ENCODE results near the gene S100Z.
"Not testable (repeated sequence)": the region's sequence is repeated elsewhere in the genome, so short reads cannot be mapped to it uniquely, and the experiment has no call there.

S100Z gene

GRCh38 chr5:76849419-76850291, at the start of gene S100Z:
S100Z (plus strand) TSS chr5:76850014; CDS start chr5:76875360, 25,346 bp downstream.
- no peak for DNase-seq

GRCh38 chr5:76800579-76800978, 49.2 kb upstream of the S100Z start:
- no peak for DNase-seq

- DNase-seq, result no peak
Observed at GRCh38 chr5:76801159-76801802, 48.5 kb upstream of the S100Z start.

DNA sequence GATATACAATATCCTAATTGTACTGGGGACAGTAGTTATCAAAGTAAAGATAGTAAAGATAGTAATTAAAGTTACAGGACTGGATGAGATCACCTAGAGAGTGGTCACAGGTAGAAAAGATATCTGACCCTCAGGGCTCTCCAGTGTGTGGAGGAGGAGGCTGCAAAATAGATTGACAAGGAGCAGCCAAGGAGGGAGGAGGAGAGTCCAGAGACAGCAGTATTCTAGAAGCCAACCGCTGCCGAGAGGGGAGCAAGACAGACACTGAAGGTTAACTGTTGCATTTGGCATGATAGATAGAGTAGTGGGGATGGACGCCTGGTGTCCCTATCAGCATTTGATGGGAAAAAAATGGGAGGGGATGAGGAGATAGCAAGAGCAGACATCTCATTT, 48.0 kb upstream of the S100Z start:
- DNase-seq, result no peak

DNA sequence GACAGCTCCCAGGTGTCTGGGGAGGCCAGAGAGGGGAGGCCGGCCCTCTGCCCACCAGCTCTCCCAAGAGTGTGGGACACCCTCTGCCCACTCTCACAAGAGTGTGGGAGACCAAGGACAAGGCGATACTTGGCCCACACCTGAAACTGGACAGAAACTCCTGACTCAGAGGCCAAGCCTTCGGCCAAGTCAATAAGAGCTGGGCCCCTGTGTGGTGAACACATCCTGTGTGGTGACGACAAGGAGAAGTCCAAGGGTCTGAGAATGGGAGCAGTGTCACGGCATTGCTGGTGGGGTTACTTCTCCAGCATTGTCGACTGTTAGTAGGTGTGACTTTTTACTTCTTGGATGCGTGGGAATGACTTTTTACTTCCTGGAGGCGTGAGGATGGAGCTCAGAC, 45.5 kb upstream of the S100Z start:
- DNase-seq, result no peak

DNA sequence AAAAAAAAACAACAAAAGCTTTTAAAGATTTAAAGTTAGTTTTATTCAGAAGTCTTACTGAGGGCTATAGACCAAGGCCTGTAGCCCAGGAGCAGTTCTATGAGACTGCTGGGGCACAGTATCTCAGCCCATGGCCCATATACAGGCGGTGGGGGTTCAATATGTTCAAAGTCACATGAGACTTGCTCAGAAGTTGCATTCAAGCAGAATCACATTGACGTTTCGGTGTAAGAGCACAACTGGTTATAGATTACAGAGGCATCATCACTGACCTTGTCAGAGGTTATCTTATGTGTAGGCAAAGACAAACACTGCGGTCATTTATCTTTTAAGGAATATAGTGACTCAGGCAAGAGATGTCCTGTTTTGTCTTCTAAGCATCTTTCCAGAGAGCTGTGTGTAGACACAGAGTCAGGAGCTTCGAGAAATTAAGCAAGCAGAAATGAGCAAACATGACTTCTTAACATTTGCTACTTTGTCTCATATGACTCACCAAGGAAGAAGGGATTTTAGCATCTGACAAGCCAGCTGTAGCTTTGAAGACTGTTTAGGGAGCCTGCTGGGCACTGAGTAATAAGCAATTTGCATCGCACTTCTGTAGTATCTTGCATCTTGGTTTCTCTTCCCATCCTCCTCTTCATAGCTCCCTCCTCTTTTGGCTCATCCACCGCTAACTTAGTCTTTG, 43.9 kb upstream of the S100Z start:
- DNase-seq, result no peak

GRCh38 chr5:76807296-76807695, 42.5 kb upstream of the S100Z start:
- DNase-seq, result no peak

DNA sequence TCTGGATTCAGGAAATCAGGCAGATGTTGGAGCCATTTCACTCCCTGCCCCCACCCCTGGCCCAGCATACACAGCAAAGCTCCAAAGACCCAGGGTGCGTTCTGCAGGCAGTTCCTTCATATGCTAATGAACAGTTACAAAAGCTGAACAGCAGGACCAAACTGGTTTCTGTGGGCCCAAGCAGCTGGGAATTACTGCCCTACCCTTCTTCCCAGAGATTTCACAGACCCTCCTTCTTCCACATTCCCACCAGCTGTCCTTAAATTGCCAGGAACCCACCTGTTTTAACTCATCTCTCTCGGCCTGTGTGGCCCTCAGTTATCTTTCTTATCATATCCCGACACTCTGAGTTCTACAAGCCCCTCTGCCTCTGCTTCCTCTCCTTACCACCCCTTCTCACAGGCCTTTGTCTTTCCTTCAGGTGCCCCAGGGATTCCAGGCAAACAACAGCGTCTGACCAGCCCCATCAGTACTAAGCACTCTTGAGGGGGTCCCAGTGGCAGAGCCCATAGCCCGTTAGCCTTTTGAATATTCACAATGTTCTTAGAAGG, 41.6 kb upstream of the S100Z start:
- peak; percentile 42 for DNase-seq

DNA sequence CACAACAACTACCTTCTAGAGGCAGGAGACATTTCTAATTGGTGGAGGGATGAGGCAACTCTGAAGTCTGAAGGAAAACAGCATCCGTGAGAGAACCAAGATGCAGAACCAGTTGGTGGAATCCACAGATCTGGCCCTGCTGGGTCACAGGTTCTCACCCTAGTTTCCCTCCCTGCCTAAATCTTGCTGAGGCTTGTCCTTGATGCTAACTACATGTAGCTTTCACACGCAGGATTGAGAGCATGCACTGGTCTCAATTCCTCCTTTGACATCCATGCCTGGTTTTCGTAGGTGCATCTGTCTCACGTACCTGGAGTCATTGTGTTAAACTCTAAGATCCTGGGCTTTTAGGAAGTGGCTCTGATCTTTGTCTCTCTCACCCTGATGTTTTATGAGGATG, 40.7 kb upstream of the S100Z start:
- no peak for DNase-seq

- no peak for DNase-seq
Observed at GRCh38 chr5:76810236-76810635, 39.6 kb upstream of the S100Z start.

DNA sequence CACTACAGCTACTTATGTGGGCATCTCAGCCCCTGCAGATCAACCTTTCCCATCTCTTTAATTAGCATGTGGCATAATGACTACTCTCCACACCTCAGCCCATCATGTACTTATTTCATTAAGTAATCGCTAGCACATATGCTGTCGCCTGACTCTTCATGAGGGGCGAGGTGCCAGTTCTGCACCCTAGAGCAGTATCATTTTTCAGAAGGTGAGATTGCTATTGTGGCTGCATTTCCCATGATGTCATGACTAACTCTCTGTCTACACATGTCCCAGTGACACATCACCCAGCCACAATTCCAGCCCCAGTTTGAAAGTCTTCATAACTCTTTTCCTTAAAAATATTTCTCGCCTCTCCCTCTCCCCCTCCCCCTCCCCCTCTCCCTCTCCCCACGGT, 38.6 kb upstream of the S100Z start:
- DNase-seq, result no peak

GRCh38 chr5:76812209-76812608, 37.6 kb upstream of the S100Z start:
- DNase-seq, result not testable (repeated sequence)

DNA sequence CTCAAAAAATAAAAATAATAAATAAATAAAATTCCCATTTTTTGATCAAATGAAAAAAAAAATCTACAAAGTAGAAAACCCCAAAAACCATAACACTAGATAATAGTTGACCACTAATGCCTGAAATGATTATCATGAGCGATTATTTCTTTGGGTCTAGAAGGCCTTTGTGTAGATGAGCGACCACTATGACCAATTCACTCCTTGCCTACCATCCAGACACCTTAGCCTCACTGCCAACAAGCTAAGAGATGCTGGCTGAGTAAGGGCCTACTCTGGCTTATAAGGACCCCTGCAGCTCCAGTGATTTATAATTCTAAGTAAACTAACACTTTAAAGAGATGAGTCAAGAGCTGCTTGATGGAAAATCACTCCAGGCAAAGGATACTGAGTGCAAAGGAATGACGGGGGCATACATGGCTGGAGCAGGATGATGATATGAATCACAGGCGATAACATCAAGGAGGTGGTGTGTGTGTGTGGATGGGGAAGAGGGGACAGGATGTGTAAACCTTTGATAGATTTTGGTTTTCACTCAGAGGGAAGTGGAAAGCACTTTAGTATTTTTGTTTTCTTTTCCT, 35.7 kb upstream of the S100Z start:
- DNase-seq, result no peak

DNA sequence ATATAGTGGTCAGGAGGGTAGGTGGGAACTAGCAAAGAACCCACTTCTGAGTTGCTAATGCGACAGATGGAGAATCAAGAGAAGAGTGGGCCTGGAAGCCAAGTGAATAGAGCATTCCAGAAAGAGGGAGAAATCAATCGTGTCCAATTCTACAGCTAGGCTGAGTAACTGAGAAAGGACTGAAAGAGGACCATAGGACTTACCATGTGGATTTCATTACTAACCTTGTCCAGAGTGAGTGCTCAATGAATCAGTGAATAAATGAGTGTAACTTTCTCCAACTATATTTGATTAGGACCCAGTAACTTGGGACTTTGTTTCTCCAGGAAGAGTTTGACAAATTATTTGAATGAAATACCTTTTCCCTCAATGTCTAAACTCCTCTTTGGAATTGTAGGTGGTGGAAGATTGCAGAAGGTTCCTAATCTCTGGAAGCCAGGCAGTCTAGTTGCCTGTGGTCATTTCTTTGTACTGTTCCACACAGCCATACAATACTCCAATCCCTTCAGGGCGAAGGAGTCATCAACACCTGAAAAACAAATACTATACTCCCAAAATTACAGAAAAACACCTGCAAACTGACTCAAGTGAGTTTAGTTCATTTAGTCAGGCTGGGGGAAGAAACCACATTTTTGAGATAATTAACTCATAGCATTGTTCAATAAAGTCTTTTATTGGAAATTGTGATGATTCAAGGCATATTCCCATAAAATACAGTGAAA, 33.5 kb upstream of the S100Z start:
- no peak for DNase-seq

GRCh38 chr5:76818844-76819831, 30.7 kb upstream of the S100Z start, which contains the start of gene F2RL1:
F2RL1 (plus strand) TSS chr5:76819030; CDS start chr5:76819183, 153 bp downstream.
- peak; percentile 35 for DNase-seq

DNA sequence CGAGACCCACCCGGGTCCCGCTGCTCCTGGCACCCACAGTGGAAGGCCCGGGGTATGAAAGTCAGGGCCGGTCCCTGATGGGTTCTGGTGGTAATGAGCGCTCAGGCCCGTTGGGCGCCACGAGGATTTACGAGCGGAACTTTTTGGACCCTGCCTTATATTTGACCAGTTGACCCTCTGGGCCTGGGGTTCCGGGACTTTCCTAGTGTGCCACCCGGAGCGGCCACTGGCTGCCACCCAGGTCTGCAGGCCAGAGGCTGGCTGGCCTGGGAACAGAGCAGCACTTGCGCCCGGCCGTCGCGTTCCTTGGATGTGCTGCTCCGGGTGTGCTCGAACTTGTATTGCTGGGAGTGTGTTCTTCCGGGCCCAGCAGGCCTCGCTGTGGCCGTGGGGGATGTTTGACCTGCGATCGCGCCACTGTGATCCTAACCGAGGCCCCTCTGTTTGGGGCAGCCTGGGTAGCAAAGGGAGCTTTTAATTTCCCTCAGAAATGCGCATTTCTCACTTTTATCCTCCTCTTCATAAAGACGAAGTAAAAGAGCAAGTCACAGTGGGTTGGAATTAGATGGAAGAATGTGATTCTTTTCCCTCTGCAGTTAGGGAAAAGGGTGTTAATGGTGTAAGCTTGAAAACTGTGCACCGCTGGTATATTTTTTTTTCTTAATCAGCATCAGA, 29.8 kb upstream of the S100Z start:
- no peak for DNase-seq

GRCh38 chr5:76820526-76820890, 29.3 kb upstream of the S100Z start:
- DNase-seq, result no peak

- DNase-seq, result no peak
Observed at GRCh38 chr5:76821136-76821535, 28.7 kb upstream of the S100Z start.

- not testable (repeated sequence) for DNase-seq
Observed at GRCh38 chr5:76822105-76822731, 27.6 kb upstream of the S100Z start.

- not testable (repeated sequence) for DNase-seq
Observed at GRCh38 chr5:76826416-76826815, 23.4 kb upstream of the S100Z start.
